Trophoblast cell (in vitro differentiated cells and primary cell): ENCODE measurements around the gene EXOC4.

Experiments
- DNase-seq, 2 donors: peaks; one replicate each; pipeline ENCODE4 v3.0.0-alpha.2; 2016
- H2AFZ ChIP-seq: 2 replicates; pipeline ENCODE4 v1.6.1; 2013; ENCODE audit warnings: low read length, moderate library complexity, mild to moderate bottlenecking; ENCODE audit not compliant: insufficient read depth, poor library complexity
- H2AK5ac ChIP-seq: 2 replicates; pipeline ENCODE4 v1.6.1; 2013; ENCODE audit warnings: mild to moderate bottlenecking, low read length
- H2BK120ac ChIP-seq: 2 replicates; pipeline ENCODE4 v1.6.1; 2013; ENCODE audit warnings: low read length, mild to moderate bottlenecking, moderate library complexity; ENCODE audit not compliant: insufficient read depth, poor library complexity
- H2BK12ac ChIP-seq: 2 replicates; pipeline ENCODE4 v1.6.1; 2013; ENCODE audit warnings: mild to moderate bottlenecking, low read length, moderate library complexity
- H2BK5ac ChIP-seq: 2 replicates; pipeline ENCODE4 v1.6.1; 2013; ENCODE audit warnings: low read length, low read depth, moderate library complexity, mild to moderate bottlenecking; ENCODE audit not compliant: poor library complexity
- H3K14ac ChIP-seq: 2 replicates; pipeline ENCODE4 v1.6.1; 2013; ENCODE audit warnings: mild to moderate bottlenecking, low read length
- H3K18ac ChIP-seq: 2 replicates; pipeline ENCODE4 v1.6.1; 2013; ENCODE audit warnings: mild to moderate bottlenecking, low read length
- H3K23ac ChIP-seq: 2 replicates; pipeline ENCODE4 v1.6.1; 2013; ENCODE audit warnings: low read length
- H3K27ac ChIP-seq: 2 replicates; pipeline ENCODE4 v1.5.1; 2013; ENCODE audit warnings: low read depth, mild to moderate bottlenecking, inconsistent platforms, low read length, moderate library complexity
- H3K27me3 ChIP-seq: 2 replicates; pipeline ENCODE4 v1.6.1; 2013; ENCODE audit warnings: inconsistent platforms, mild to moderate bottlenecking, low read length, moderate library complexity; ENCODE audit not compliant: insufficient read depth
- H3K36me3 ChIP-seq, 2 experiments: 1 replicate in 1 of 2; 2 replicates in 1 of 2; pipeline ENCODE4 v1.6.1; 2013; ENCODE audit warnings: low read length in 2 of 2, mild to moderate bottlenecking in 2 of 2, moderate library complexity in 1 of 2; ENCODE audit not compliant: insufficient read depth in 2 of 2, control insufficient read depth in 1 of 2
- H3K4ac ChIP-seq: 2 replicates; pipeline ENCODE4 v1.6.1; 2013; ENCODE audit warnings: low read depth, mild to moderate bottlenecking, low read length, moderate library complexity
- H3K4me1 ChIP-seq, 2 experiments: 1 replicate in 1 of 2; 2 replicates in 1 of 2; pipeline ENCODE4 v1.6.1; 2013; ENCODE audit warnings: low read length in 2 of 2, mild to moderate bottlenecking in 2 of 2, moderate library complexity in 1 of 2; ENCODE audit not compliant: insufficient read depth in 2 of 2, control insufficient read depth in 1 of 2
- H3K4me2 ChIP-seq: 2 replicates; pipeline ENCODE4 v1.6.1; 2013; ENCODE audit warnings: inconsistent platforms, mild to moderate bottlenecking, low read length, moderate library complexity
- H3K4me3 ChIP-seq: 2 replicates; pipeline ENCODE4 v1.5.1; 2013; ENCODE audit warnings: mild to moderate bottlenecking, low read depth, low read length, inconsistent platforms
- H3K79me1 ChIP-seq: one replicate; pipeline ENCODE4 v1.6.1; 2013; ENCODE audit warnings: low read length
- H3K79me2 ChIP-seq: 2 replicates; pipeline ENCODE4 v1.6.1; 2013; ENCODE audit warnings: low read length, mild to moderate bottlenecking; ENCODE audit not compliant: control insufficient read depth, insufficient read depth, poor library complexity
- H3K9ac ChIP-seq: 2 replicates; pipeline ENCODE4 v1.6.1; 2013; ENCODE audit warnings: mild to moderate bottlenecking, low read length
- H3K9me3 ChIP-seq: 2 replicates; pipeline ENCODE4 v1.6.1; 2013; ENCODE audit warnings: low read depth, mild to moderate bottlenecking, control low read depth, inconsistent platforms, low read length; ENCODE audit not compliant: insufficient read depth
- H4K12ac ChIP-seq: 2 replicates; pipeline ENCODE4 v1.6.1; 2013; ENCODE audit warnings: low read depth, mild to moderate bottlenecking, low read length, moderate library complexity
- H4K8ac ChIP-seq: 2 replicates; pipeline ENCODE4 v1.6.1; 2013; ENCODE audit warnings: low read depth, mild to moderate bottlenecking, low read length, moderate library complexity
- H4K91ac ChIP-seq: one replicate; pipeline ENCODE4 v1.6.1; 2013; ENCODE audit warnings: low read depth, mild to moderate bottlenecking, low read length, moderate library complexity
- WGBS: extraction: QIAGEN DNeasy Blood & Tissue Kit; methylation state at CpG from one replicate; pipeline ENCODE4 v1.1.7; 2013; ENCODE audit warnings: missing lambda C conversion rate; ENCODE audit not compliant: insufficient read length, insufficient coverage; ENCODE audit errors: extremely low coverage; 5-methylcytosine and 5-hydroxymethylcytosine counted together

The EXOC4 gene

GRCh38 chr7:133303372-133303771 is 50.5 kb downstream of the EXOC4 start:
- Histone ChIP-seq H2BK120ac (no peak overlapping the region), H2AFZ (no peak overlapping the region), H3K4me3 (no peak overlapping the region), H3K18ac (no peak overlapping the region), H3K9me3 (no peaks in the 10 kb centered on the region), H2BK12ac (no peak overlapping the region), H4K91ac (no peak overlapping the region), H4K8ac (no peak overlapping the region), H3K14ac (no peak overlapping the region), H3K27me3 (no peaks in the 10 kb centered on the region), H3K23ac (no peak overlapping the region), H2AK5ac (no peak overlapping the region), H2BK5ac (no peak overlapping the region), H4K12ac (no peak overlapping the region), H3K9ac (no peak overlapping the region), H3K4me1 (no peaks in the 10 kb centered on the region), H3K79me2 (no peaks in the 10 kb centered on the region), H3K79me1 (no peaks in the 10 kb centered on the region), H3K4ac (no peak overlapping the region), H3K36me3 (peaks cover 2 to 6% of the 10 kb centered on the region in 2 experiments), H3K4me2 (no peak overlapping the region), H3K27ac (no peak overlapping the region)
- DNase-seq: no peak
- no CpG with 5 or more reads among the region's 1 CpG for WGBS

DNA sequence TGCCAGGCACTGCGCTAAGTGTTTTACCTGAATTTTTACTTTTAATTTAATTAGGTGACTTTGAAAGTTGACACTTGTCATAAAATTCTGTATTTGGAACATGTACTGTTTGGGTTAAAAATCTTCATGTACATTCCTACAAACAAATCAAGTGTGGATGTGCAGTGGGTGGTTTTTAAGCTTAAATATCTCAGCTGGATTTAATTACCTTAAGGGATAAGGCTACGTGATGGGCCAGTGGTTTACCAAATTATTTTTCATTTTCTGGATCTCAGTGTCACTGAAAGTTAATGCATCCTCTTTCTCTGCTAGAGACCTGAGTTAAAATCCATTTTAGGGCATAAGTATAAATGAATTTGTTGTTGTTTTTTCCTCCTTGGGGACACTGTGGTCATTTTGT is 51.1 kb downstream of the EXOC4 start:
- Histone ChIP-seq H3K27me3 (no peaks in the 10 kb centered on the region), H3K23ac (no peak overlapping the region), H2AK5ac (no peak overlapping the region), H2BK5ac (no peak overlapping the region), H3K4me3 (no peak overlapping the region), H3K27ac (no peak overlapping the region), H3K14ac (no peak overlapping the region), H2AFZ (no peak overlapping the region), H3K4me2 (no peak overlapping the region), H4K8ac (no peak overlapping the region), H3K4me1 (no peaks in the 10 kb centered on the region), H3K36me3 (peaks cover 2 to 7% of the 10 kb centered on the region in 2 experiments), H3K79me2 (no peaks in the 10 kb centered on the region), H4K91ac (no peak overlapping the region), H4K12ac (no peak overlapping the region), H2BK120ac (no peak overlapping the region), H2BK12ac (no peak overlapping the region), H3K9ac (no peak overlapping the region), H3K18ac (no peak overlapping the region), H3K79me1 (no peaks in the 10 kb centered on the region), H3K9me3 (no peaks in the 10 kb centered on the region), H3K4ac (no peak overlapping the region)
- no peak for DNase-seq
- WGBS: no CpG with 5 or more reads among the region's 2 CpGs

- no peak overlapping the region for H3K23ac ChIP-seq
- H3K79me2 ChIP-seq: no peaks in the 10 kb centered on the region
- no peak overlapping the region for H3K4me3 ChIP-seq
- no CpG with 5 or more reads among the region's 6 CpGs for WGBS
- H3K14ac ChIP-seq: no peak overlapping the region
- H4K8ac ChIP-seq: no peak overlapping the region
- no peak overlapping the region for H2AK5ac ChIP-seq
- DNase-seq: no peak
- H3K18ac ChIP-seq: no peak overlapping the region
- H2BK120ac ChIP-seq: no peak overlapping the region
- H3K27me3 ChIP-seq: no peaks in the 10 kb centered on the region
- no peak overlapping the region for H4K91ac ChIP-seq
- H2BK12ac ChIP-seq: no peak overlapping the region
- no peaks in the 10 kb centered on the region for H3K4me1 ChIP-seq
- no peak overlapping the region for H3K4ac ChIP-seq
- H2BK5ac ChIP-seq: no peak overlapping the region
- no peak overlapping the region for H2AFZ ChIP-seq
- no peaks in the 10 kb centered on the region for H3K79me1 ChIP-seq
- H3K9ac ChIP-seq: no peak overlapping the region
- H3K4me2 ChIP-seq: no peak overlapping the region
- peaks cover 2 to 7% of the 10 kb centered on the region in 2 experiments for H3K36me3 ChIP-seq
- no peak overlapping the region for H3K27ac ChIP-seq
- H4K12ac ChIP-seq: no peak overlapping the region
- no peaks in the 10 kb centered on the region for H3K9me3 ChIP-seq
These were observed 56.5 kb downstream of the EXOC4 start for GRCh38 chr7:133309333-133309732.

GRCh38 chr7:133310232-133310862 is 57.5 kb downstream of the EXOC4 start:
- H2AFZ ChIP-seq: no peak overlapping the region
- H4K91ac ChIP-seq: no peak overlapping the region
- no peaks in the 10 kb centered on the region for H3K79me2 ChIP-seq
- no peak overlapping the region for H2AK5ac ChIP-seq
- no peak overlapping the region for H2BK5ac ChIP-seq
- no peaks in the 10 kb centered on the region for H3K79me1 ChIP-seq
- no peak overlapping the region for H3K18ac ChIP-seq
- H3K4me1 ChIP-seq: no peaks in the 10 kb centered on the region
- no peak overlapping the region for H4K8ac ChIP-seq
- no peaks in the 10 kb centered on the region for H3K9me3 ChIP-seq
- H3K23ac ChIP-seq: no peak overlapping the region
- H3K9ac ChIP-seq: no peak overlapping the region
- H3K4me3 ChIP-seq: no peak overlapping the region
- no peak for DNase-seq
- H3K27ac ChIP-seq: no peak overlapping the region
- no peak overlapping the region for H3K4ac ChIP-seq
- H3K27me3 ChIP-seq: no peaks in the 10 kb centered on the region
- H2BK12ac ChIP-seq: no peak overlapping the region
- WGBS: no CpG with 5 or more reads among the region's 3 CpGs
- H3K14ac ChIP-seq: no peak overlapping the region
- H3K36me3 ChIP-seq: peaks cover 2 to 7% of the 10 kb centered on the region in 2 experiments
- no peak overlapping the region for H3K4me2 ChIP-seq
- no peak overlapping the region for H2BK120ac ChIP-seq
- no peak overlapping the region for H4K12ac ChIP-seq
